G401.6 (cell line): ENCODE results near the gene TNFSF8.
A peak's percentile ranks its signal among the peaks of the same experiment; 100 is the strongest.

Source experiments
- FAIRE-seq: peaks from 2 replicates; lab custom pipeline; 2012; peaks lifted over from hg19 to GRCh38; lab: Jason Lieb, UNC

Gene TNFSF8

DNA sequence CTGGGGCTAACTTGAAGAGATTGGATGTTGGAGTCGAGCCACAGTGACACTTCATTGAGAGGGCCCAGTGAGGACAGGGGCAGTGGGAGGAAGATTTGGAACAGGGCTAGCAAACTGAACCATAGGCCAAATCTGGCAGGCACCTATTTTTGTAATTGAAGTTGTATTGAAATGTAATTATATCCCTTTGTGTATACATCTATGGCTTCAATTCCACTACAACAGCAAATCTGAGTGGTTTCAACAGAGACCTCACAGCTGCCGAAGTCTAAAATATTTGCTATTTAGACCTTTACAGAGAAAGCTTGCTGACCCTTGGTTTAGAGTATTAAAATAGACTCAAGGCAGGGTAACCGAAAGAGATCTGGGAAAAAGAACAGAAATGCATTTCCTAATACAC lies 4.7 kb upstream of the TNFSF8 start:
- FAIRE-seq = no peak

DNA sequence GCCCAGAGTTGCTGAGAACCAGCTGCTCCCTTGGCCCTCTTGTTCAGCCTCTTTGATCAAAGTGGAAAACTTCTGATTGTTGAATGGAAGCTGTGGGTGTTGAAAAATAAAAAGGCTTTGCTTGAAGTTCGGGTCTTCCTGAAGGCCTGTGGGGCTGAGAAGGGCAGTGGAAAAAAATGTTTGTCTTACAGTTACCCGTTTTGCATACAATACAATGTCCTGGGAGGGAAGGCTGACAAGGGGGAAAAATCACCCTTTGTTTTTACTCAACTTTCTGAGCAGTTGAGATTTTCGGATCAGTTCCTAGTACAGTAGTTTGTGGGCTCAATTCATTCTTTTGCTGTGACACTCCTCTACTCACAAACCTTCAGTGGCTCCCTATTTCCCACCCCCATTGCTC lies 2.1 kb upstream of the TNFSF8 start:
- no peak for FAIRE-seq

DNA sequence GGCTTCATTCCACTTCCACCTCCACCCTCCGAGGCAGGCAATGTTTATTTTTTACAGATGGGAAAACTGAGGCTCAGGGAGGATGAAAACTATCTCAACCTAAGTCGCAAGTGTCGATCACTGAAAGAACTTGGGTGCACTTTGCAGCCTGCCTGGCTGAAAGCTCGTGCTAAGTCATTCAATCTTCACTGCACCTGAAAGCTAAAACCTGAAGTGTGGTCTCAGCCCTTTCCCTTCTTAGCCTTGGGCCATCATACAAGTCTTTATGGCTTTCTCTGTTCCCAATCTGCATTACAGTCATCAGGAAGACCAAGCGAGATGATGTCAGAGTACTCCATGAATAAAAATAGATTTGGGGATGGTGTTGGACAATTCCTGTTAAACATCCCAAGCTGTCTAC lies 1.0 kb upstream of the TNFSF8 start:
- no peak for FAIRE-seq

DNA sequence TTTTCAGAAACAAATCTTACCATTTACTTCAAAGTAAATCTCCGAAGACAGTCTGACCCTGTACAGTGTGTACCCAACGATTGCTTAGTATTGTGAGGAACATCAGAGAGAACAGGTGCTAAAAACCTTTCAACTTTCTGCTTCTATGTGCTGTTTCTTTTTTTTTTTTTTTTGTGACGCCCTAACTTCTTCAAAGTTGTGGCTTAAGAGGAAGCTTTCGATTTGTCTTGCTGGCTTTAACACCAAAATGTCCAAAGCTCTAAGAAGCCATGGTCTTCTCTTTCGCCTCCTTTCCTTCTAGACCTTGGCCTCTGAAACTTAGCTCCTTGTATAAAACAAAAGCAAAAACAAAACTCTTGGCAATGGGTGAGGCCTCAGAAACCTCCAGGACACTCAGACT lies 1.2 kb downstream of the TNFSF8 start:
- no peak for FAIRE-seq

DNA sequence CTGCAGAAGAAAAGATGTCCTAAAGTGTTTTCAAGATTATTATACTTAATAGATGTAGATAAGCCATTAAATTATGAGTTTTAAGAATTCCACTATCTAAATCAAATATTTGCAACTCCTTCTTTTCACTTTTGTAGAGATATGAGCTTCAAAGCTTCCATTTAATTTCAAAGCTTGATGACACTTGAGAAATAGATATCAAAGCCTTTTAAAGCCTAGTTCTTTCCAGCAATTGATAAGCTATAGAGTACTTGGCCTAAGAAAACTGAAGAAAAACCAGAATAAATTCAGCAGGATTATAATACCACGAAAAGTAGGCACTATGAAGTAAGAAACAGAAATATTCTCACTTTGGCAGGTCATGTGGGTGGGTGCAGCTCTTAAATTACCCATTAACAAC lies 1.7 kb downstream of the TNFSF8 start:
- no peak for FAIRE-seq

DNA sequence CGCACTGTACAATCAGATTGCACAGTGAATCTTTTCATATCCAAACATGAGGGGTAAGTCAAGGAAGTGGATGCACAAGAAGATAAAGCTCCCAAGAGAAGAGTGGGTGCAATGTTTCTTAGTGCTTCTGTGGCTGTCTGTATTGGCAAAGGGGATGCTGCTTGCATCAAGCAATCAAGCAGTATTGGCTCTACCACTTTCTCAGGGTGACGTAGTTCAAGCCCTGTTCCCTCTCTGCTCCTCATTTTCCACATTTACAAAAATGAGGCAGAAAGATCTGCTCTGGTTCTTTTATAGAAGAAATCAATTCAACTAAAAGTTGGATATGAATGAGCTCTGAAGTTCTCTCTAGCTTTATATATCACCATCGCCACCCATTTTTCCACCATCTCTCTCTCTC lies 2.3 kb downstream of the TNFSF8 start:
- FAIRE-seq = no peak

DNA sequence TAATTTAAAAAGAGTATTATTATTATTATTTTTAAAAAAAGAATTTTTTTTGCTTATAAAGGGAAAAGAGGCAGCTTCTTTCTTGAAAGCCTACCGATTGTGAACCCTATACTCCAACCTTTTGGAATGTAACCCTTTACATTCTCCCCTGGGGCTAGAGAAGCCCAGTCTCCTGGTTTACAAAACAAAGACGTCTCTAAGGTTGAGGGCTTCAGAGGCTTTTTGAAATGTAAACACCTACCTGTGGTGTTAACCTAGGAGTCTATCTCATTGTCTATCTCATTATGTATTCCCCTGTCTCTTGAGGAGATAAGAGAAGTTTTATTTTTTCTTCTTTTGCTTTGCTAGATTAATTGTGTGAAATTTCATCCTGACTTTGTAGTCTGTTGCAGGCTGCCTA lies 4.7 kb downstream of the TNFSF8 start:
- no peak for FAIRE-seq

DNA sequence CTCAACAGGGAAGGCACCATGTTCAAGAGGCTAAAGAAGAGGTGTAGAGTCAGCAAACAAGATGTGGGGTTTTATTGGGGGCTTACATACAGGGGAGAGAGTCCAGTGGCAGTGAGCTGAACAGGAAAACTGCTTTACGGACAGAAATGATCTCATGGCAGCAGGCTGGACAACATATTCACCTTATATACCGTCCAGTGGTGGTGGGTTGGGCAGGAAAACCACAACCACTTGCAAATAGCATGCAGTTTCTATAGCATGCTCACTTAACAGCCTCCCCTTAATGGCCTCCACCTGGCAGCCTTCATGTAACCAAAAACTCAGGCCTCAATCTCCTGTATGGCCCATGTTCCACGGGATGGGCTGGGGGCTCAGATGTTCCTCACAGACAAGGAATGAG lies 5.4 kb downstream of the TNFSF8 start:
- no peak for FAIRE-seq

DNA sequence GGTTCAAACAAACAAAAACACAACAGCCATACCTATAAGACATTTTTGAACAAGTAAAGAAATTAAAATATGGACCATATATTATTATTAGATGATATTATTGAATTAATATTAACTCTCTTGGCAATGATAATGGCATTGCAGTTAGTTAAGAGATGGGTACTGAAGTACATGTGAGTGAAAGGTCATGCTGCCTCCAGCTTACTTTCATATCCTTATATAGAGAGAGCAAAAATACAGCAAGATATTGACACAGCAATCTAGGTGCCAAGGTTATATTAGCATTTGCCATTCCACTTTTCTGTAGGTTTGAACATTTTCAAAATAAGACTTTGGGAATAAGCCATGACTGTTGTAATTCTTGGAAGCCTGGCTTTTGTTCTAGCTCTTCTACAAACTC lies 6.1 kb downstream of the TNFSF8 start:
- FAIRE-seq = no peak

DNA sequence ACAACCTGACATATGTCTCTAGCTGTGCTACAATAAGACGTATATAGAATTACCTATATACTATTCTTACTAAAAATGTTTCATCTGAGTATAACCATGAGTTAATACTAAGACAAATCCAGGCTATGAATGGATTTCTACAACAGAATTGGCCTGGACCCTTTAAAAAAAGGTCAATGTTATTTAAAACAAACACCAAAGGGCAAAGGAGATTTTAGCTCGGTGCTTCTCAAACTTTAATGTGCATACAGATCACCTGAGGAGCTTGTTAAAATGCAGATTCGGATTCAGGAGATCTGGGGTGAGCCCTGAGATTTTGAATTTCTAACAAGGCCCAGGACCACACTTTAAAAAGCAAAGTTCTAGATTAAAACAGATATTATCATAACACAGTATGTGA lies 6.5 kb downstream of the TNFSF8 start:
- no peak for FAIRE-seq

DNA sequence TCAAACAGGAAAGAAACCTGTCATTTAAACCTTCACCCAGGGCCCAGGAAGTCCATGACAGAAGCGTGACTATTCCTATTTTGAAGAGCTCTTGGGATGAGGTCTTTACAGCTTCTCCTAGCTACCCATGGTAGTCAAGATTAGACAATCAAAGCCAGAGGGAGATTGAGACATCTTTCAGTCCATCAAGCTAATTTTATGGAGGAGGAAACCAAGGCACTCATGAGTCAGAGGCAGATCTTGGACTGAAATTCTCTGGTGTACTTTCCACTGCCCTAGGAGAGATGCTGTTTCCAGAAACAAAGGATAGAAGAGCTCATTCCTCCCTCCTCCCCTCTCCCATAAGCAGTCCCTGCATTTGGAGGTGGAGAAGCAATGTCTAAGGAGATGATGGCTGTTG lies 9.2 kb downstream of the TNFSF8 start:
- FAIRE-seq = no peak

DNA sequence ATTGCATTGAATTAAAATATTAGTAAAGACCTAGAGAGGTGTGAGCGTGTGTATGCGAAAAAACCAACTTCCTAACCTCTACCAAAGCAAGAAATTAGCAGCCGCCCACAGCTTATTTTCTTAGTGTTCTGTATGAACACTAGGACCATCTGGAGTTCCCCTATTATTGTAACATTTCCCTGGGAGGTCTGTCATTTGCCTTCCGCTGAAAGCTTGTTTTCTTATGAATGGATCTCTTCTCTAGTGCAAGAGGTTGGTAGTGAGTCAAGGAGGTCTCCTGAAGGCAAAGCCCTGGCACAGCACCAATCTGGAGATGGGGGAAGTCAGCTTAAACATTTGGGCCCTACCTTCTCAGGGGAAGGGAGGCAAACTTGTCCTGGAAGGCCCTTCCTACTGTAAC lies 10.8 kb downstream of the TNFSF8 start:
- no peak for FAIRE-seq

DNA sequence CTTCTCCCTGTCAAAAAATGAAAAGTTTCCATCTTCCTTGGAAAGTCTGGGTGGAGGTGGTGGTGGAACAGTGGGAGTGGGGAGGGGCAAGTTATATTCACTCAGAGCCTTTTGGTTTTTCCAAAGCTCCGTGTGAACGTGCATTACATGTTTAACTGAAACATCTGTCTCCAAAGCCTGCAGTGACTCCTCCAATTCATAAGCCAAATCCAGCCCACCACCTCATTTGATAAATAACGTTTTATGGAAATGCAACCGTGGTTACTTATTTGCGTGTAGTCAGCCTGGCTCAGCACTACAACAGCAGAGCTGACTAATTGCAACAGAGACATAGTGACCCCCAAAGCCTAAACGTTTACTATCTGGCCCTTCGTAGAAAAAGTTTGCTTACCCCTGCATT lies 13.9 kb downstream of the TNFSF8 start:
- FAIRE-seq = no peak

DNA sequence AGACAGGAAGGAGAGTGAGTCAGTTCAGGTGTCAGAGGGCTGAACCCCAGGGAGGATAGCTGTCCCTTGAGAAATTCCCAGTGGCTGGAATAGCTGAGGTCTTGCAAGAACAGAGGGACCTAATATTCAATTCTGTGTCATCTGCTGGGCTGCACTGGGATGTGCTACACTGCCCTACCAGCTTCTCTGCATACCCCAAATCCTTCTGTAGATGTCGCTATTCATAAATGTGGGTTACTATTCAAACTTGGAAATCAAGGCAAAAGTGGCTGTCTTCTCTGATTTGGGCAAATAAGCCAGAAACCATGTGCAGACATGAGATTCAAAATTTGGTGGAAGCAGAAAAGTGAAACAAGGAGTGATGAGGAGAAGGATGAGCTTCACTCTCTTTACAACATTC lies 16.3 kb downstream of the TNFSF8 start:
- no peak for FAIRE-seq

DNA sequence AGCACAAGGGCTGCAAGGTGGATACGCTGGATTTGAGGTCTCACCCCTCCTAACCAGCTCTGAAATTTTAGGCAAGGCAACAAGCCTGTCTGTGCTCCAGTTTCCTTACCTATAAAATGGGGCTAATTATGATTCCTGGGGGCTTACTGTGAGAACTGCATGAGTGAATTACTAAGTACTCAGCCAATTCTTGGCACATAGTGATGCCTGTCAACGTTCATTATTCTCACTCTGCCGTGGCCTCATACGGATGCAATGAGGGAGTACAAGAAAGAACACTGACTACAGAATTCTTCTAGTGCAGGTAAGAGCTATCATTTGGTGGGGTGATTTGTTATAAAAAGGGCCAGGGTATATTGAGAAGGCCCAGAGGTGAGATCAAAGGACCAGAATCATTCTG lies 16.7 kb downstream of the TNFSF8 start:
- no peak for FAIRE-seq

DNA sequence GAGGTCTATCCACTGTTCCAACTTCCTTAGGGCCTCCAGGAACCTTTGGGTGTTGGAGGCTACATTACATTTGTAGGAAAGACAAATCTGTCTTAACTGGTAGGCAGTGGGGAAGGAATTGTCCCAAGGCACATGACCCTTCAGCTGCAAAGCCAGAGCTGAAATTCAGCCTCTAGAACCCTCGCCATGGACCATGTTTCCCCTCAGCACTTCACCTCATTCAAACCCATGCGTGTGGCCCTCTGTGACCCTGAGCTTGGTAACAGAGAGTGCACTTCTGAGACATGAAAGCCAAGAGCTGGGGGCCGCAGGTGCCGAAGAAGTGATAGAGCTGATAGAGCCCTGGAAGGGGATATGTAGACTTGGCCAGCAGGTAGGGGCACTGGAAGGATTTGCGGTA lies 17.2 kb downstream of the TNFSF8 start:
- no peak for FAIRE-seq

DNA sequence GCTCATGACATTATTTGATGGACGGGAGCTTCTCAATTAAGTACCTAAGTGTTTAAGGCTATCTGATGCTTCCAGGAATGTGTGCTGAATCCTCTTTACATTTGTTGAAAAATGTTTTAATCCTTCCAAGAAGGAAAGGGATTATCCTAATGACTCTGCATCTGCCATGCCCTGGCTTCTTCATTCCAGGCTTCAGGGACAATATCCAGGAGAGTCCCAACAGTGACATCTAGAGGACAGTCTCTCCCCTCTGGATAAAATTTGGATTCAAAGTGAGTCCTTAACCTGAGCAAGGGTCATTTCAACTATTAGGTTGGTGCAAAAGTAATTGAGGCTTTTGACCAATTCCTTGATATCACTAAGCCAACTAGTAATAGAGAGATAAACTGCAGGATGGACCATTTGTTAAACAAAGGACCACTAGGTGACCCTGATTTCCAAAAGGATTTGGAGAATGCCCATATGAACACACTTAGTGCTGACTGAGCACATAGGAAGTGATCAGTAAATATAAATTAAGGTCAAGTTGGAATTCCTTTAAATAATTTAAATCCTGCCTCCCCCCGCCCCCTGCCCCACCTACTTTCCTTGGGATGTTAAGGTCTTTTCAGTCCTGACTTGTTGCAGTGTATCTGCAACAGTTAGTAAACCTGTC lies 19.1 kb downstream of the TNFSF8 start:
- FAIRE-seq = peak; percentile 50

DNA sequence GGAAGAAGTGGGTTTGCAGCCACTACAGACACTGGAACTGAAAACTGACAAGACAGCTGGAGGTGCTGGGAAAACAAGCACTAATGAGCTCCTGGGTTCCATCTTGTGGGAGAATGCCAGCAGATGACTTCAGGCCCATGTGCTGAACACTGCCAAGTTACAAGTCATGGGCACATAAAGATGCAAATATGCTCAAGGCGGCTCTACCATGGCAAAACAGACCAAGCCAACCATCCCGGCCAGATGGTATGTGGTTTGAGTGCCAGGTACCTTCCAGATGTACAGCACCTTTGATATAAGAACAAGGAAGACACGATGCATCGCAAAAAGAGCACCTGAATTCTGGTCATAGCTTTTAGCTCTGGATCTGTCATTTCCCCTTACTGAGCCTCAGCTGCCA lies 19.9 kb downstream of the TNFSF8 start:
- FAIRE-seq = no peak

DNA sequence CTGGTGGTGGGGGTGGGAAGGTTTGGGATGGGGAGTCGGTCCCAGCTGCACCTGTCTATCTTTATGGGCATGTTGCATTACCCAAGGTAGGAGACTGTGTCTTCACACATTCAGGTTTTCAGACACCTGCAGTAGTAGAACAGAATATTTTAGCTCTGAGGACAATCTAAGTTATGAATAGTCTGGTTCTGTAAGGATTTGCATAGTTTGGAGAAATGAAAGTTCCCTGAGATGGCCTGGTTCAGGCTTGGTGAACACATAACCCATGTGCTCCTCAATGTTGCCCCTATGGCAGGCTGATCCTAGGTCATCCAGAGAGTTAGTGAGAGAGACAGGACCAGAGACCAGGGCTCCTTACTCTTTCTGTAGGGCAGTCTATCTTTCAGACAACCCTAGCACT lies 20.7 kb downstream of the TNFSF8 start:
- FAIRE-seq = no peak

DNA sequence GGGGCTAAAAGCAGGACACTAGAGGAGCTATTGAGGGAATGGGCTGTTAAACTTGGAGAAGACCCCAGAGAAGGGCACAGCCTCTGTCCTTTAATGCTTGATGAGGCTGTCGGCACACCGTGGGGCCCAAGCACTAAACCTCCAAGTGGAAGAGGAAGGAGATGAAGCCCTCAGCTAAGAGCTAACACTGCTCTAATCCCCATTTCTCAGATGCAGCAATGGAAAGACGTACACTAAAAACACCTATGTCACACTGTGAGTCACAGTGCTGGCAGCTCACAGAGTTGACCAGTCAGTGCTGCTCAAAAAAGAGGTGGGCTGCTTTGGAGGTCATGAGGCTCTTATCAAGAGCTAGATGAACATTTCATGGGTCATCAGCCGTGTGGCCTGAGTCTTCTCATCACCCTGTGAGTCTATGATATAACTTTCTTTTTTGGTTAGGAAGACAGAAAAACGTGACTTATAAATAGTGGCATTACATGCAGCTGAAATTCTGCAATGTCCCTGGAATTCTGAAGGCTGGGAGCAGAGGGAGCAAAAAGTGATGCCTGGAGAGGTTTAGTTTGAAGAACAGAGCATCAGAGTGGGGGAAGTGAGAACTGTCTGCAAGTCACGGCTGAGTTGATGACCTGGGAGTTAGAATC lies 21.5 kb downstream of the TNFSF8 start:
- no peak for FAIRE-seq

DNA sequence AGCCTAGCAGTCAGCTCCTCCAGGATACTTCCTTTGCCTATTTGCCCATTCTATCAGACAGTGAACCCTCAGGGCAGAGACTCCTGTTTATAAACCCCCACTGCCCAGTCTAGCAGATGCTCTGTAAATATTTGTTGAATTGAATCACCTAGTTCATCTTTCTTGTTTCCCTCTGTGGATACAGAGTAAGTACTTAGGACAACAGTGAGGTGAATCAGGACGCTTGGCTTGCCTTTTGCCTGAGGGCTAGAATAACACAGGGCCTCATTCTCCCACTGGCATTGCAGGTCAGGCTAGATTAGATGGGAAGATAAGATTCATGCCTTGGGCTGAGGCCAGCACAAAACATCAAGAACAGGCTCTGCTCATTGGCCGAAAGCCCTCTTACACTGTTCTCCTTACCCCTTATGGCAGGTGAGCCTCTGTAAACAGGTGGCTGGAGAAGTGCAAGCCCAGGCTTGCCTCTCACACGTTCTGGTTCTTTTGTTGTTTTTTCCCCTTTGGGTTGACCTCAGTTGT lies 22.2 kb downstream of the TNFSF8 start:
- no peak for FAIRE-seq

DNA sequence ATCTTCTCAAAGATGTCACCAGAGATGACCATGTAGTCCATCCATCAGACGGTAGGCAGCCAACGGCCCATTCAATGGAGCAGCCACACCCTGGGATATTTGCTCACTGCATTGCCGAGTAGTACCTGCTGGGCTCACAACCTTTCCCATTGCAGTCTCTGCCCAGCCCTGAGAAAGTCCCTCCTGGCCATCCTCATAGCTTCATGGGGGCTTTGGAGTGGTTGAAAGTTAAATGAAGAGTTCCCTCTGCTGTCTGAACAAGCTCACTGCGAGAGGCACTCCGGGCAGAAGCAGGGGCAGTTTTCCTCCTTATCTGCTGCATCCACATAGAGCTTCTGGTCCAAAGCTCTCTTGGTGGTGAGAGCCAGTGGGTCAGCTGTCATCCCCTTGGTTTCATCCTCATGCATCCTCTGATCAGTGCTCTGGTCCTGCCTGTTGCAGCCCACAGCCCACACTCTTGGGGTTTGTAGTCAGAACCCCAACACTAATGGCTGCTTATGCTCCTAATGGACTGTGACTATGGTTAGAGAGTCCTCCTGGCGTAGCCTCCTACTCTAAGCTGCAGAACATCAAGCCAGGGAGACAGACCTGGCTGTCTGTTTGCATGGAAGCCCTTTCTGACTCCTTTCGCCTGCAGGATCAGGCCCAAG lies 23.3 kb downstream of the TNFSF8 start:
- FAIRE-seq = no peak

DNA sequence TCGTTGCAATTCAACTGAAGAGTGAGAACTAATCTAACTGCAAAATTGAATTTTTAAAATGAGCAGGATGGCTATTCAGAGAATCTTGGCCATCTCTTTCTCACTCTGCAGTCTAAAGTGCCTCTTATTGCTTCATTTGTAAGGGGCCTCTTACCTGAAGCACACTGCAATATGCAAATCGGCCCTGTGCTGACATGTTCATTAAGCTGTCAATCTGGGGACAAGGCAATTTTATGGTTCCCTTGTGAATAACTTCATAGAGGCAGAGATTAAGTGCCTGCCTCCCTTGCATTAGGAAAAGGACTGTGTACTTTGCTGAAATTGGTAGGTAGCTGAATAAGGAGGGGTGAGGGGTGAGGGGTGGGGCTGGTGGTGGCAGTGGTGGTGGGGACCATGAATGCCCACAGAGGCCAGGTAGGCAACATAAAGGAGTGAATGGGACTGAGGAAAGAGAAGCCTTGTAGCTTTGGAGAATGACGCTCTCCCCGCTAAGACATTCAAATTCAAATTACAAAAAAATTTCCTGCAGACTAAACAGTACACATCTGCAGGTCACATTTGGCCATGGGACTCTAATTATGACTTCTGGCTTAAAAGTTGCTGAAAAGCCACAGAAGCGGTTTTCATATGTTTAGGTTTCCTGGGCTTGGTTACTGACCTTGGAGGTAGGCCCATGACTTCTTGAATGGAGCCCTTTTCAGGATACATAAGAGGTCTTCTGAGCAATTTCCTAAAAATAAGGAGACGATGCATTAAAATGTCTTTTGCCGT lies 25.0 kb downstream of the TNFSF8 start:
- no peak for FAIRE-seq
